ENCODE results near the gene MICALL2. TPM values are rescaled to one million over a fixed set of nuclear protein-coding genes. Genes with fewer than 3 reads are reported as not detected.

MICALL2 gene
- total and polyA plus RNA-seq, 7 experiments from 2014 or later, result 0.37 to 5.0 (median 2.3) TPM

DNA sequence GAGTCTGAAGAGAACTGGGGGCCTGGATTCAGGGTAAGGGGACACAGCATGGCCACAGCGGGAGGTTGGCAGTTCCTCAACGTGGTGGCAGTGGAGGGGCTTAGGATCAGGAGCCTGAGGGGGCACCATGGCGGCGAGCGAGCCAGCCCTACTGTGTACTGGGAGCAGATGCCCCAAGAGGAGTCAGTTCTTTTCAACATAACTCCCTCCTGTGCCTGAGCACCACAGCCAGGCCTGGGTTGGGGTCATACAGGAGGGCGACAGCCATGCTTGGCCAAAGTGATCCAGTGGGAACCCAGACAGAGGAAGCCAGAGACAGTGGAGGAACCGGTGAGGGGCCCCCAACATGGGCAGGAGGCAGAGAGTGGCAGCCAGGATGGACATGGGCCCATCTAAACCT is 65.8 kb downstream of the MICALL2 start:
- no peak for ATAC-seq
- Histone ChIP-seq H3K4me1 (ENCODE audit: control insufficient read depth in 2 of 2, insufficient read depth in 2 of 2, low read length in 2 of 2) (no peaks in the 10 kb centered on the region), H3K9me3 (ENCODE audit: control insufficient read depth in 2 of 3, low read length in 3 of 3) (peaks cover 0 to 12% (median 0%) of the 10 kb centered on the region in 3 experiments), H3K27me3 (ENCODE audit: control insufficient read depth in 2 of 2, insufficient read depth in 2 of 2, low read length in 2 of 2) (no peaks in the 10 kb centered on the region), H3K27ac (ENCODE audit: low read depth, low read length) (no peak overlapping the region), H3K4me3 (ENCODE audit: low read length) (no peak overlapping the region), H3K36me3 (ENCODE audit: control insufficient read depth in 2 of 3, insufficient read depth in 3 of 3, low read length in 3 of 3) (no peaks in the 10 kb centered on the region)
- Mint-ChIP-seq H3K4me3 (no peak overlapping the region), H3K4me1 (peaks cover 0 to 2% (median 0%) of the 10 kb centered on the region in 7 donors), H3K27ac (no peak overlapping the region), H3K27me3 (peaks cover 2 to 52% (median 35%) of the 10 kb centered on the region in 5 donors), H3K36me3 (peaks cover 0 to 8% (median 0%) of the 10 kb centered on the region in 5 donors), H3K9me3 (peaks cover 0 to 41% (median 12%) of the 10 kb centered on the region in 11 donors)
- DNase-seq, result peak in 1 of 9 donors; percentile 1
- ChIA-PET POLR2A (no interaction called here), CTCF (no interaction called here)
- intact Hi-C loops (cut with micrococcal nuclease), result no loop called here

DNA sequence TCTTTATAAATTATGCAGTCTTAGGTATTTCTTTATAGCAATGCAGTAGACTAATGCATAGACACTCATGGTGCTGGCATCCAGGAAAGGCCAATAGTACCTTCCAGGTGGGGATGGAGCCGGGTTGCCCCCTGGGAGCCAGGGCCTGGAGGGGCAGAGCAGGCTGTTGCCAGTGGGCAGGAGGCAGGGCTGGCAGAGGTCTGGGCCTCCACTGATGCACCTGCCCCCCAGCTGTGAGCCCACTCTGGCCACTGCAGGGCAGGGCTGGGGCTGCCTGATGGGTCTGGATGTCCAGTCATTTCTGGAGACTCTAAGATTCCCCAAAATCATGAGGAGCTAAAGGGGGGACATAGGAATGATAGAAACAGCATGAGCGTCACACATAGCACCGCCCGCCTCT is 66.7 kb downstream of the MICALL2 start:
- CTCF ChIA-PET, result no interaction called here
- ATAC-seq (no peak), DNase-seq (no peak)
- peaks cover 0 to 6% (median 0%) of the 10 kb centered on the region in 5 donors for H3K36me3 Mint-ChIP-seq
- POLR2A ChIA-PET, result no interaction called here
- intact Hi-C loops (cut with micrococcal nuclease), result no loop called here
- no peak overlapping the region for H3K4me3 Mint-ChIP-seq
- peaks cover 0 to 2% (median 0%) of the 10 kb centered on the region in 7 donors for H3K4me1 Mint-ChIP-seq
- peaks cover 0 to 34% (median 12%) of the 10 kb centered on the region in 11 donors for H3K9me3 Mint-ChIP-seq
- H3K36me3 ChIP-seq (ENCODE audit: control insufficient read depth in 2 of 3, insufficient read depth in 3 of 3, low read length in 3 of 3), result no peaks in the 10 kb centered on the region
- peaks cover 0 to 12% (median 0%) of the 10 kb centered on the region in 3 experiments for H3K9me3 ChIP-seq (ENCODE audit: control insufficient read depth in 2 of 3, low read length in 3 of 3)
- no peaks in the 10 kb centered on the region for H3K27me3 ChIP-seq (ENCODE audit: control insufficient read depth in 2 of 2, insufficient read depth in 2 of 2, low read length in 2 of 2)
- H3K27me3 Mint-ChIP-seq, result peaks cover 2 to 44% (median 29%) of the 10 kb centered on the region in 5 donors
- H3K27ac Mint-ChIP-seq, result no peak overlapping the region
- no peak overlapping the region for H3K4me3 ChIP-seq (ENCODE audit: low read length)
- no peak overlapping the region for H3K27ac ChIP-seq (ENCODE audit: low read depth, low read length)
- H3K4me1 ChIP-seq (ENCODE audit: control insufficient read depth in 2 of 2, insufficient read depth in 2 of 2, low read length in 2 of 2), result no peaks in the 10 kb centered on the region

DNA sequence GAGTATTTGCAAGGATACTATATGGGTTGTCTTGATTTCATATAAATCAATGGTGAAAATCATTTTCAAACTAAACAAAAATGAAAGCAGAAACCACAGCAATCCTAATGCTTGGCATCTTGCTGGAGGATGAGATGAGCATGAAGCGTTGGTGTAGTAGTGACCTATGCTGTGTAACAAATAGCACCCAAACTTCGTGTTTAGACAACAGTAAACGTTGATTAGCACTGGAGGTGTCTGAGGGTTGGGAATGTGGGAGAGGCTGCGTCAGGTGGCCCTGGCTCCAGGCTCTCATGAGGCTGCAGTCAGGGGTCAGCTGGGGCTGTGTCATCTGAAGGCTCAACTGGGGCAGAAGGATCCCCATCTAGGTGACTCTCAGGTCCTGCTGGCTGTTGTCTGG is 67.8 kb downstream of the MICALL2 start:
- Mint-ChIP-seq H3K27me3 (peaks cover 2 to 45% (median 28%) of the 10 kb centered on the region in 5 donors), H3K4me1 (peaks cover 0 to 2% (median 0%) of the 10 kb centered on the region in 7 donors), H3K27ac (no peak overlapping the region), H3K36me3 (peaks cover 0 to under 1% (median 0%) of the 10 kb centered on the region in 5 donors), H3K4me3 (no peak overlapping the region), H3K9me3 (peaks cover 0 to 31% (median 9%) of the 10 kb centered on the region in 11 donors)
- intact Hi-C loops (cut with micrococcal nuclease), result no loop called here
- ChIA-PET POLR2A (no interaction called here), CTCF (no interaction called here)
- ATAC-seq (no peak), DNase-seq (no peak)
- Histone ChIP-seq H3K4me1 (ENCODE audit: control insufficient read depth in 2 of 2, insufficient read depth in 2 of 2, low read length in 2 of 2) (no peaks in the 10 kb centered on the region), H3K27me3 (ENCODE audit: control insufficient read depth in 2 of 2, insufficient read depth in 2 of 2, low read length in 2 of 2) (no peaks in the 10 kb centered on the region), H3K9me3 (ENCODE audit: control insufficient read depth in 2 of 3, low read length in 3 of 3) (peaks cover 0 to 12% (median 0%) of the 10 kb centered on the region in 3 experiments), H3K4me3 (ENCODE audit: low read length) (no peak overlapping the region), H3K27ac (ENCODE audit: low read depth, low read length) (no peak overlapping the region), H3K36me3 (ENCODE audit: control insufficient read depth in 2 of 3, insufficient read depth in 3 of 3, low read length in 3 of 3) (no peaks in the 10 kb centered on the region)

GRCh38 chr7:1388703-1389335 is 70.5 kb downstream of the MICALL2 start:
- peaks cover 0 to 6% (median 0%) of the 10 kb centered on the region in 5 donors for H3K36me3 Mint-ChIP-seq
- H3K27ac ChIP-seq (ENCODE audit: low read depth, low read length), result no peak overlapping the region
- DNase-seq, result no peak
- CTCF ChIA-PET, result no interaction called here
- H3K4me1 ChIP-seq (ENCODE audit: control insufficient read depth in 2 of 2, insufficient read depth in 2 of 2, low read length in 2 of 2), result no peaks in the 10 kb centered on the region
- intact Hi-C loops (cut with micrococcal nuclease), result no loop called here
- no peak overlapping the region for H3K27ac Mint-ChIP-seq
- no peak for ATAC-seq
- H3K27me3 Mint-ChIP-seq, result peaks cover 2 to 51% (median 30%) of the 10 kb centered on the region in 5 donors
- H3K4me3 ChIP-seq (ENCODE audit: low read length), result no peak overlapping the region
- H3K27me3 ChIP-seq (ENCODE audit: control insufficient read depth in 2 of 2, insufficient read depth in 2 of 2, low read length in 2 of 2), result peaks cover 0 to 3% of the 10 kb centered on the region in 2 donors
- POLR2A ChIA-PET, result no interaction called here
- H3K9me3 ChIP-seq (ENCODE audit: control insufficient read depth in 2 of 3, low read length in 3 of 3), result no peaks in the 10 kb centered on the region
- H3K9me3 Mint-ChIP-seq, result peaks cover 0 to 21% (median 10%) of the 10 kb centered on the region in 11 donors
- H3K4me3 Mint-ChIP-seq, result no peak overlapping the region
- no peaks in the 10 kb centered on the region for H3K36me3 ChIP-seq (ENCODE audit: control insufficient read depth in 2 of 3, insufficient read depth in 3 of 3, low read length in 3 of 3)
- H3K4me1 Mint-ChIP-seq, result peaks cover 0 to 6% (median 0%) of the 10 kb centered on the region in 7 donors

DNA sequence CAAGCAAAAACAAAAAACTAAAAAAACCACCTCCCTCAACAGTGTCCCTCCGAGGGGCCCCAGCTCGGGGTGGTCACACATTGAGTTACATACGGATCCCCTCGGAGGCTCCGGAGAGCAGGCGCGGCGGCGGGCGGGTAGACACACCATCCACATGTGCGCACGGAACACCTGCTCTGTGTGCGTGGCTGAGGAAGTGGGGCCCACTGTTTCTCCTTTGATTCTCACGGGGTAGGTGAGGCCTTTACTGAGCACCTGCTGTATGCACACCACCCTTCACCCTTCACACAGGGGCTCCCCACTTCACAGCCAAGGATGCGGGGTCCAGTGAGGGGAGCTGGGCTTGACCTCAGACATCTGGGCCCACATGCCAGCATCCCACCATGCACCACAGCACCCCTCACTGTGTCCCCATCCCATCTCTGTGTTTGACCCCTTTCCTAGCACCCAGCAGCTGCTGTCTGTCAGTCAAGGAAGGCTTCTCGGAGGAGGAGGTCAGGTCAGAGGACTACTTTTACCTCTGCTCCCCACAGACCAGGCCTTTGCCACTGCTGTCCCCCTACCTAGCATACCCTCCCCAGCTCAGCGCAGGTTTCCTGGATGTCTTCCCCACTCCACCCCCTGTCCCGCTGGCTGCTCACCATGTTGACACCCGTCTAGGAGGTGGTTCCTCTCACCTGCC is 71.1 kb downstream of the MICALL2 start:
- ChIA-PET CTCF (no interaction called here), POLR2A (no interaction called here)
- peaks cover 0 to 3% of the 10 kb centered on the region in 2 donors for H3K27me3 ChIP-seq (ENCODE audit: control insufficient read depth in 2 of 2, insufficient read depth in 2 of 2, low read length in 2 of 2)
- ATAC-seq (peak; percentile 24), DNase-seq (no peak)
- no peaks in the 10 kb centered on the region for H3K9me3 ChIP-seq (ENCODE audit: control insufficient read depth in 2 of 3, low read length in 3 of 3)
- no peaks in the 10 kb centered on the region for H3K4me1 ChIP-seq (ENCODE audit: control insufficient read depth in 2 of 2, insufficient read depth in 2 of 2, low read length in 2 of 2)
- intact Hi-C loops (cut with micrococcal nuclease), result no loop called here
- no peak overlapping the region for H3K27ac ChIP-seq (ENCODE audit: low read depth, low read length)
- Mint-ChIP-seq H3K4me1 (peaks cover 0 to 6% (median 0%) of the 10 kb centered on the region in 7 donors), H3K27me3 (peaks cover 2 to 46% (median 30%) of the 10 kb centered on the region in 5 donors), H3K27ac (no peak overlapping the region), H3K9me3 (peaks cover 0 to 21% (median 10%) of the 10 kb centered on the region in 11 donors), H3K4me3 (no peak overlapping the region), H3K36me3 (peaks cover 0 to 6% (median 0%) of the 10 kb centered on the region in 5 donors)
- no peak overlapping the region for H3K4me3 ChIP-seq (ENCODE audit: low read length)
- no peaks in the 10 kb centered on the region for H3K36me3 ChIP-seq (ENCODE audit: control insufficient read depth in 2 of 3, insufficient read depth in 3 of 3, low read length in 3 of 3)

GRCh38 chr7:1387261-1387660 is 72.0 kb downstream of the MICALL2 start:
- CTCF ChIA-PET, result no interaction called here
- no peaks in the 10 kb centered on the region for H3K4me1 ChIP-seq (ENCODE audit: control insufficient read depth in 2 of 2, insufficient read depth in 2 of 2, low read length in 2 of 2)
- peaks cover 2 to 43% (median 30%) of the 10 kb centered on the region in 5 donors for H3K27me3 Mint-ChIP-seq

More at GRCh38 chr7:1387261-1387660, 72.0 kb downstream of the MICALL2 start:
- peaks cover 0 to 6% (median 0%) of the 10 kb centered on the region in 5 donors for H3K36me3 Mint-ChIP-seq
- no peak overlapping the region for H3K27ac Mint-ChIP-seq
- H3K4me3 Mint-ChIP-seq, result no peak overlapping the region
- no peaks in the 10 kb centered on the region for H3K9me3 ChIP-seq (ENCODE audit: control insufficient read depth in 2 of 3, low read length in 3 of 3)
- H3K4me3 ChIP-seq (ENCODE audit: low read length), result no peak overlapping the region
- peaks cover 0 to 19% (median 9%) of the 10 kb centered on the region in 11 donors for H3K9me3 Mint-ChIP-seq
- peaks cover 0 to 6% (median 0%) of the 10 kb centered on the region in 7 donors for H3K4me1 Mint-ChIP-seq
- intact Hi-C loops (cut with micrococcal nuclease), result no loop called here
- no peak for ATAC-seq
- POLR2A ChIA-PET, result no interaction called here
- no peak overlapping the region for H3K27ac ChIP-seq (ENCODE audit: low read depth, low read length)
- H3K27me3 ChIP-seq (ENCODE audit: control insufficient read depth in 2 of 2, insufficient read depth in 2 of 2, low read length in 2 of 2), result peaks cover 0 to 3% of the 10 kb centered on the region in 2 donors
- H3K36me3 ChIP-seq (ENCODE audit: control insufficient read depth in 2 of 3, insufficient read depth in 3 of 3, low read length in 3 of 3), result no peaks in the 10 kb centered on the region
- DNase-seq, result no peak
